HEK293T (cell line): ENCODE measurements around the gene CTCFL.

ENCODE experiments used
- ARNT ChIP-seq: fragments of 450-650 bp; IDR thresholded peaks from 2 replicates; pipeline ENCODE4 v1.6.1; 2017; ENCODE audit warnings: mild to moderate bottlenecking
- CTBP1 ChIP-seq: fragments of 450-650 bp; IDR thresholded peaks from 2 replicates; pipeline ENCODE4 v1.6.1; 2016; ENCODE audit warnings: borderline replicate concordance
- ELF4 ChIP-seq: fragments of 450-650 bp; IDR thresholded peaks from 2 replicates; pipeline ENCODE4 v1.6.1; 2017; ENCODE audit warnings: antibody characterized with exemption
- FOXA1 ChIP-seq: fragments of 450-650 bp; IDR thresholded peaks from 2 replicates; pipeline ENCODE4 v1.6.1; 2016; ENCODE audit warnings: mild to moderate bottlenecking
- FOXK2 ChIP-seq: fragments of 450-650 bp; IDR thresholded peaks from 2 replicates; pipeline ENCODE4 v1.6.1; 2016; ENCODE audit warnings: mild to moderate bottlenecking
- FOXM1 ChIP-seq: fragments of 450-650 bp; IDR thresholded peaks from 2 replicates; pipeline ENCODE4 v1.6.1; 2017; ENCODE audit warnings: mild to moderate bottlenecking, borderline replicate concordance
- HDGF ChIP-seq: fragments of 450-650 bp; IDR thresholded peaks from 2 replicates; pipeline ENCODE4 v1.6.1; 2017; ENCODE audit warnings: antibody characterized with exemption, borderline replicate concordance
- SP1 ChIP-seq: fragments of 450-650 bp; IDR thresholded peaks from 2 replicates; pipeline ENCODE4 v1.6.1; 2017
- SUZ12 ChIP-seq: fragments of 450-650 bp; IDR thresholded peaks from 2 replicates; pipeline ENCODE4 v1.6.1; 2016; ENCODE audit warnings: mild to moderate bottlenecking
- TARDBP ChIP-seq: fragments of 450-650 bp; IDR thresholded peaks from 2 replicates; pipeline ENCODE4 v1.6.1; 2016

GRCh38 chr20:57573894-57574293 lies 49.0 kb upstream of the CTCFL start:
- TF ChIP-seq SUZ12 (no peak), FOXK2 (no peak), HDGF (no peak), ARNT (no peak), CTBP1 (no peak), TARDBP (no peak), FOXA1 (no peak), FOXM1 (no peak), ELF4 (no peak), SP1 (no peak)
